DOHH2 (cell line): ENCODE data around the gene EEPD1.

Experiments
- CTCF ChIP-seq: fragments of 200-600 bp; sonication (generic); IDR thresholded peaks from one replicate; pipeline ENCODE4 v1.5.1; 2014; ENCODE audit warnings: antibody characterized with exemption, mild to moderate bottlenecking, low read depth, low read length; ENCODE audit not compliant: poor library complexity, severe bottlenecking
- EZH2phosphoT487 ChIP-seq: fragments of 200-600 bp; sonication (generic); IDR thresholded peaks from 2 replicates; pipeline ENCODE4 v1.6.1; 2017; ENCODE audit warnings: borderline replicate concordance, mild to moderate bottlenecking, antibody characterized with exemption, low read length, moderate library complexity, mixed read lengths

GRCh38 chr7:36289833-36290661 lies 137.0 kb downstream of the EEPD1 start:
- no peak for TF ChIP-seq CTCF
- TF ChIP-seq EZH2phosphoT487 = no peak
